Measurements from ENCODE around the gene MYO1D.
"Not testable (repeated sequence)": the region's sequence is repeated elsewhere in the genome, so short reads cannot be mapped to it uniquely, and the experiment has no call there.

The MYO1D gene

GRCh38 chr17:32658470-32659418, 218.2 kb downstream of the MYO1D start:
- no peak for DNase-seq

- DNase-seq: no peak
Observed at GRCh38 chr17:32656886-32657285, 220.0 kb downstream of the MYO1D start.

- DNase-seq: no peak
Observed at GRCh38 chr17:32654324-32654723, 222.6 kb downstream of the MYO1D start.

DNA sequence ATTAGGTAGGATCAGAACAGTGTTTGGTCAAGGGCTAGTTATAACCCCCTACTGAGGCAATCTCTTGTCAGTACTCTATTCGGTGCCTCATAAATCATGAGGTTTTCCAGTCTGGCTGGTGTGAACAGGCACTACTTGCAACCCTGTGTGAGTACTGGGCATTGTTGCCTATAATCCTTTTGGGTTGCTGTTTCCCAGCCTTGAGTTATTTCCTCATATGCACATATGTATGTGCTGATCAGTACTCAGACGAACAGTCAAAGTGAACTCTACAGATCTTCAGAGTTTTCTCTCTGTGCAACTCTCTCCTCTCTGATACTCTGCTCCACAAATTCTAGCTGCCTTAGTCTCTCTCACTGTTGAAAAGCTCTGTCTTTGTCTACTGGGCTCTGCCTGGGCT, 225.8 kb downstream of the MYO1D start:
- no peak for DNase-seq

- no peak for DNase-seq
Observed at GRCh38 chr17:32648450-32648849, 228.5 kb downstream of the MYO1D start.

DNA sequence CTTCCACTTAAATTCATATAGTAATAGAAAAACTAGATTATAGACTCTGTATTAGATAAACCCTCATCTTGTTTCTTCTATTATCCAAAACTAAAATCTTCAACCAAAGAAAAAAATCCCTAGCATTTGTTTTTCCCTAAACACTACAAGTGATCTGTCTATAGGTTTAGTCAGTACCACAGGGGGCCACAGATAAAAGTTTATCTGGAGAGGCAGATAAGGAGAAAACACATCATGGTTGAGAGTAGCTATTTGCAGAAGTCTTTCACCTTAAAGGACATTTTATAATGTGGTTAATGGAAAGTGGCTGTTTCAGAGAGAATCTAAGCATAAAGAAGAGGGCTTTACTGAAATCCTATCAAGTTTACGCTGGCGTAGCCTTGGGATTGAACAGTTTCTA, 230.0 kb downstream of the MYO1D start:
- DNase-seq: no peak

- not testable (repeated sequence) for DNase-seq
Observed at GRCh38 chr17:32641514-32641913, 235.4 kb downstream of the MYO1D start.

DNA sequence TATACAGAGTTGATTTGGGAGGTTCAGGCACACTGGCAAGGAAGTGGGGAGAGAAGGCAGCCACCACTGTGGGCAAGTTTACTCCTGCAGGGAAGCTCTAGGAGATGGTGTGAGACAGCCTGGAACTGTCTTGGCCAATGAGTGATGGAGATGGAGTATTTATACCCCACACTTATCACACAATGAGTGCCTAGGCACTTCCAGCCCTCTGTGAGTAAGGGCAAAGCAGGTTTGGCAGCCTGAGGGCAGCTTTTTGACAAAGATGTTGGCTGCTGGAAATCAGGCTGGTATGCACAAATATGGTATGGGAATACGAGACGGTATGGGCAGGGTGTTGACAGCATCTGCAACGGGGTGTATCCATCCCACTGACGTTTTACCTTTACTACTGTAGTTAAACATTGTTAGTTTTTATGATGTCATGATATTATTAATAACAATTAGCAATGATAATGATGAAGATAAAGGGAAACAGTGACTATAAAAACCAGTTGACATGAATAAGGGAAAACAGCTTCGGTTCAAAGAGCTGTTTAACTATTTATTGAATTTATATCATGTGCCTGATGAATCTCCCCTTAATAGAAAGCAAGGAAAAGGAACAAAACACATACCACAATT, 240.2 kb downstream of the MYO1D start:
- DNase-seq: no peak

DNA sequence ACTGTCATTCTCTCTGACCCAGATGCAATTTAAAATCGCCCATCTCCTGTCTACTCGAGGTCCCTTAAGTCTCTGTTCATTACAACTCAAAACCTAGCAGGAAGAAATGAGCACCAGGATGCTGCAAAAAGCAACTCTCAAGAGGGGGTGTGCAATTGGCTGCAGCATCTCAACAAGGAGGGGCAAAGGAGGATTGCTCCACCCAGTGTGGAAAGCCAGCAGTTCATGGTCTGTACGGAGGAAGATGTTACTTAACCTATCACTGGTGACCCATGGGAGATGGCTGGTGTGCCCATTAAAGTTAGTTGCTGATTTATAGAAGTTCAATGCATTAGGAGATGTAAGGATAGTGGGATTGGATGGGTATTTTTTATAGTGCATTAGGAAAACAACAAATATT, 242.8 kb downstream of the MYO1D start:
- DNase-seq: no peak

GRCh38 chr17:32631341-32632096, 245.4 kb downstream of the MYO1D start:
- no peak for DNase-seq

GRCh38 chr17:32629563-32630190, 247.2 kb downstream of the MYO1D start:
- no peak for DNase-seq

DNA sequence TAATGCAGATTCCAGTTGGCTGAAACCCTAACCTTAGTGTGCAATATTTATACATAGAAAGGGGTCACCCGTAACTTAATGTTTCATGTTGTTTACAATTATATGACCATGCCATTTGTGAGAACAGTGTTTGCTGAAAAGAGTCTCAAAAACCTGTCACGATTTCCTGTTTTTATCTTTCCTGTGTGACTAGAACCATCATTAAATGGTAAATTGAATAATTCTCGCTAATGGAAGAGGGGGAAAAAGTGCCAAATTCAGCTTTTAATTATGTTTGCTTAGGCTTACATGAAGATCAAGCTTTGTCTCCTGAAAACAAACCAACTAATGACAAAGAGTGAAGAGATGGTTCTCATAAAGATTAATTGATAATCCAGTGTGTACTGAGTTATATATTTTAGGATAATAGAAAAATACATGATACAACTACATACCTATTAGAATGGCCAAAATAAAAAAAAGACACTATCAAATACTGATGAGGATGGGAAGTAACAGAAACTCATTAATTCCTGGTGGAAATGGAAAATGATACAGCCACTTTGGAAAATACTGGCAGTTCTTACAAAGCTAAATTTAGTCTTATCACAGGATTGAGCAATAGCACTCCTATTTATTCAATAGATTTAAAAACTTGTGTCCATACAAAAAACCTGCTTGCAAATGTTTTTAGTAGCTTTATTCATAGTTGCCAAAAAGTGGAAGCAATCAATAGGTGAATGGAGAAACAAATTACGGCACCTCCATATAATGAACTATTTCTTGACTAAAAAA, 248.5 kb downstream of the MYO1D start:
- DNase-seq: no peak

- no peak for DNase-seq
Observed at GRCh38 chr17:32627239-32627996, 249.5 kb downstream of the MYO1D start.

DNA sequence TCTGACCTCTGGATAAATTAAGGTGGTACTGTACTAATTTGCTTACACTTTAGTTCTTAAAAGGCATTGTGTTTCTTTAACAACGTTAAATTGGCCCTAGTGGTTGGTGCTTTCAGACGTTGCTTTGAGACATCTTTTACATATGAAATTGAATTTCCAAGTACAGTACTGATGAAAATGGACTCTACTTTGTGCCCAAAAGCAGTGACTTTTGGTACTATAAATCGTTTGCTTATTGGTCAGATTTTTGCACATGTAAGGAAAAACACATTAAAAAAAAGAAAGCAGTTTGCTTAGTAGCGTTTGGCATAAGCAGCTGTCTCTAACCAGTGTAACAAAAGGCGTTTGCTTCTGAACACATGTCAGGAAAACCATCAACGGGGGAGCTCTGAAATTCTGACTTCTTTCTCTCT, 250.5 kb downstream of the MYO1D start:
- no peak for DNase-seq

DNA sequence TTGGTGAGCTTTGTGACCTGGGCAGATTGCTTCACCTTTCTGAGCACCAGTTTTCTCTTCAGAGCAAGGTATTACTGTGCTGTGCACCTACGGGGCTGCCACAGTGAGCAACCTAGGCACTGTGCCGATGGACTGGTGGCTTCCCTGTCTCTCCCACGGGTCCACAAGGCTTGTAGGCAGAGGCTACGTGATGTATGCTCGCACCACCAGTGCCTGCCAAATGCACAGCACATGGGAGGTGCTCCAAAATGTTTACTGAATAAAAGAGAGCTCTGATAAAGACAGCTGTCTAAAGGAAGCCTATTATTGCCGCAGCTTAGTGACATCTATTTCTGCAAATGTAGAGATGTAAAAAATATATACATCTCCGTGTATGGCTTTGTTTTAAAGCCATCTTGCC, 251.0 kb downstream of the MYO1D start:
- no peak for DNase-seq

- no peak for DNase-seq
Observed at GRCh38 chr17:32623196-32623595, 253.7 kb downstream of the MYO1D start.

GRCh38 chr17:32622540-32622939, 254.4 kb downstream of the MYO1D start:
- DNase-seq: no peak

GRCh38 chr17:32621612-32622312, 255.2 kb downstream of the MYO1D start:
- DNase-seq: no peak

DNA sequence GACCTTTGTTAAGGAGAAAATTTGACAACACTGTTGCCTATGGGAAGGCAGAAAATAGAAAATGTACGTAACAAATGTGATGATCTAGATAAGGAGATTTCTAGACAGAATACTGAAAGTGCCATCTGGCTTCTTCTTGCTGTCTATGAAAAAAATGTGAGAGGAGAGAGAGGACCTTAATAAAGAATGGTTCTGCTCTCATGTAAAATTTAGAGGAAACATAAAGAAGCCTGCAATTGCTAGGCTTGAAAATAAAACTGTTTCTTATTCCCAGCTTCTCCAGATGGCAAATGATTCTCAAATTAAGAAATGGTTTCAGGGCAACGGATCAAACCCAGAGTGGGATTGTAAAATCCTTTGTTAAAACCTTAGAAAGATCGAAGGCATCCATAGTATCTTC, 261.6 kb downstream of the MYO1D start:
- DNase-seq: no peak

GRCh38 chr17:32610943-32611342, 266.0 kb downstream of the MYO1D start:
- no peak for DNase-seq
